WTC11 (cell line): Measurements from ENCODE around the gene FOCAD. TPM values are rescaled to one million over a fixed set of nuclear protein-coding genes. Genes with fewer than 3 reads are reported as not detected.

ENCODE experiments used
- ATAC-seq: fragments of 200-7000 bp; cut with Tn5 transposase; 2 replicates; pipeline ENCODE4 v1.10.0; 2021; ENCODE audit warnings: mild to moderate bottlenecking, moderate library complexity
- CTCF ChIA-PET: fragments of 300-600 bp; sonication (Branson Sonifier 250); formaldehyde crosslinking; loops from one replicate; lab custom pipeline; 2021; ENCODE audit warnings: antibody characterized with exemption; lab: Charles Lee
- POLR2A ChIA-PET: fragments of 350-600 bp; sonication (Branson Sonifier 250); formaldehyde crosslinking; loops from one replicate; lab custom pipeline; 2021; ENCODE audit warnings: antibody characterized with exemption; lab: Charles Lee
- DNase-seq: peaks from one replicate; pipeline ENCODE4 v3.0.0; 2021; ENCODE audit warnings: low spot score
- H3K27ac Mint-ChIP-seq: 2 replicates; pipeline ENCODE4 v1.8.0; 2021; ENCODE audit warnings: mixed read lengths
- H3K27me3 Mint-ChIP-seq: 2 replicates; pipeline ENCODE4 v1.8.0; 2021; ENCODE audit warnings: low read depth, mild to moderate bottlenecking, moderate library complexity, mixed read lengths
- H3K36me3 Mint-ChIP-seq: 2 replicates; pipeline ENCODE4 v1.8.0; 2021; ENCODE audit warnings: mixed read lengths
- H3K4me1 Mint-ChIP-seq: 2 replicates; pipeline ENCODE4 v1.8.0; 2022; ENCODE audit warnings: mixed read lengths
- H3K4me3 Mint-ChIP-seq: 2 replicates; pipeline ENCODE4 v1.8.0; 2021; ENCODE audit warnings: mild to moderate bottlenecking, moderate library complexity, mixed read lengths
- H3K9me3 Mint-ChIP-seq: 2 replicates; pipeline ENCODE4 v1.8.0; 2021; ENCODE audit warnings: mixed read lengths
- CBFB ChIP-seq: sonication (generic); formaldehyde crosslinking; IDR thresholded peaks from 2 replicates; pipeline ENCODE4 v1.8.1; 2022; ENCODE audit warnings: mild to moderate bottlenecking, low read depth, missing genetic modification reagents
- ELF4 ChIP-seq: sonication (generic); formaldehyde crosslinking; IDR thresholded peaks from 2 replicates; pipeline ENCODE4 v1.8.1; 2022; ENCODE audit warnings: low read depth, mild to moderate bottlenecking, moderate library complexity, missing genetic modification reagents
- ESRRA ChIP-seq: sonication (generic); formaldehyde crosslinking; IDR thresholded peaks from 2 replicates; pipeline ENCODE4 v1.8.1; 2022; ENCODE audit warnings: mild to moderate bottlenecking, missing genetic modification reagents, borderline replicate concordance
- GRHL2 ChIP-seq: fragments of 250-450 bp; sonication (Bioruptor Pico); IDR thresholded peaks from 2 replicates; pipeline ENCODE4 v1.8.0; 2022; ENCODE audit warnings: mild to moderate bottlenecking, moderate library complexity; ENCODE audit not compliant: insufficient replicate concordance, severe bottlenecking
- NR1H2 ChIP-seq: sonication (generic); formaldehyde crosslinking; IDR thresholded peaks from 2 replicates; pipeline ENCODE4 v1.9.0; 2021; ENCODE audit warnings: mild to moderate bottlenecking, moderate library complexity, missing genetic modification reagents
- RORB ChIP-seq: fragments of 250-450 bp; sonication (Bioruptor Pico); IDR thresholded peaks from 2 replicates; pipeline ENCODE4 v1.9.0; 2021; ENCODE audit warnings: mild to moderate bottlenecking
- SMAD3 ChIP-seq: sonication (generic); formaldehyde crosslinking; IDR thresholded peaks from 2 replicates; pipeline ENCODE4 v1.8.0; 2022; ENCODE audit warnings: missing genetic modification reagents, mild to moderate bottlenecking, borderline replicate concordance
- ZNF121 ChIP-seq: sonication (generic); formaldehyde crosslinking; IDR thresholded peaks from 2 replicates; pipeline ENCODE4 v1.8.0; 2023; ENCODE audit warnings: missing genetic modification reagents
- total RNA-seq: library from RNA; stranded (reverse); gene quantifications from 3 replicates; pipeline ENCODE4 v1.2.3, GENCODE V29; 2021
- TF ChIP-seq, protein P1 (sequence below): sonication (generic); formaldehyde crosslinking; IDR thresholded peaks from 2 replicates; pipeline ENCODE4 v1.8.0; 2023; ENCODE audit warnings: missing genetic modification reagents, mild to moderate bottlenecking, borderline replicate concordance
- TF ChIP-seq, protein P2 (sequence below): sonication (generic); formaldehyde crosslinking; IDR thresholded peaks from 2 replicates; pipeline ENCODE4 v1.8.0; 2023; ENCODE audit warnings: mild to moderate bottlenecking, missing genetic modification reagents
- TF ChIP-seq, protein P3 (sequence below): sonication (generic); formaldehyde crosslinking; IDR thresholded peaks from 2 replicates; pipeline ENCODE4 v1.8.1; 2023; ENCODE audit warnings: mild to moderate bottlenecking, missing genetic modification reagents, moderate library complexity
- TF ChIP-seq, protein P4 (sequence below): sonication (generic); formaldehyde crosslinking; IDR thresholded peaks from 2 replicates; pipeline ENCODE4 v1.8.1; 2022; ENCODE audit warnings: low read depth, missing genetic modification reagents, borderline replicate concordance
- TF ChIP-seq, protein P5 (sequence below): sonication (generic); formaldehyde crosslinking; IDR thresholded peaks from 2 replicates; pipeline ENCODE4 v1.8.0; 2022; ENCODE audit warnings: mild to moderate bottlenecking, missing genetic modification reagents

The FOCAD gene
- total RNA-seq, 1 experiment from 2014 or later, result 34.3 TPM

DNA sequence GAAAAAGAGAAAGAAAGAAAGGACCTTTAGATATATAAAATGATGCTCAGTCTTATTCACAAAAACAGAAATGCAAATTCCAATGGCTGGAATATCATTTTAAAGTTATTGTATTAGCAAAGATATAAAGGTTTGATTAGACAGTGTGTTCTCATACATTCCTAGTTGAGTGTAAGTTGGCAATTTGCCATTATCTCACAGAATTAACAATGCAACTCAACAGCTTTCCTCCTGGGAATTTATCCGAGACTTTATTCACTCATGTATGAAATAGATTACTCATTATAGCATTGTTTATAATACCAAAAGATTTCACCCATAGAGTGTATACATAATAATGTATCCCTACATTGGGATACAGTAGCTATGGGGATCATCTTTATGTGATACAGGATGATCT lies 34.7 kb upstream of the FOCAD start (continued):
- TF ChIP-seq, protein P1, sequence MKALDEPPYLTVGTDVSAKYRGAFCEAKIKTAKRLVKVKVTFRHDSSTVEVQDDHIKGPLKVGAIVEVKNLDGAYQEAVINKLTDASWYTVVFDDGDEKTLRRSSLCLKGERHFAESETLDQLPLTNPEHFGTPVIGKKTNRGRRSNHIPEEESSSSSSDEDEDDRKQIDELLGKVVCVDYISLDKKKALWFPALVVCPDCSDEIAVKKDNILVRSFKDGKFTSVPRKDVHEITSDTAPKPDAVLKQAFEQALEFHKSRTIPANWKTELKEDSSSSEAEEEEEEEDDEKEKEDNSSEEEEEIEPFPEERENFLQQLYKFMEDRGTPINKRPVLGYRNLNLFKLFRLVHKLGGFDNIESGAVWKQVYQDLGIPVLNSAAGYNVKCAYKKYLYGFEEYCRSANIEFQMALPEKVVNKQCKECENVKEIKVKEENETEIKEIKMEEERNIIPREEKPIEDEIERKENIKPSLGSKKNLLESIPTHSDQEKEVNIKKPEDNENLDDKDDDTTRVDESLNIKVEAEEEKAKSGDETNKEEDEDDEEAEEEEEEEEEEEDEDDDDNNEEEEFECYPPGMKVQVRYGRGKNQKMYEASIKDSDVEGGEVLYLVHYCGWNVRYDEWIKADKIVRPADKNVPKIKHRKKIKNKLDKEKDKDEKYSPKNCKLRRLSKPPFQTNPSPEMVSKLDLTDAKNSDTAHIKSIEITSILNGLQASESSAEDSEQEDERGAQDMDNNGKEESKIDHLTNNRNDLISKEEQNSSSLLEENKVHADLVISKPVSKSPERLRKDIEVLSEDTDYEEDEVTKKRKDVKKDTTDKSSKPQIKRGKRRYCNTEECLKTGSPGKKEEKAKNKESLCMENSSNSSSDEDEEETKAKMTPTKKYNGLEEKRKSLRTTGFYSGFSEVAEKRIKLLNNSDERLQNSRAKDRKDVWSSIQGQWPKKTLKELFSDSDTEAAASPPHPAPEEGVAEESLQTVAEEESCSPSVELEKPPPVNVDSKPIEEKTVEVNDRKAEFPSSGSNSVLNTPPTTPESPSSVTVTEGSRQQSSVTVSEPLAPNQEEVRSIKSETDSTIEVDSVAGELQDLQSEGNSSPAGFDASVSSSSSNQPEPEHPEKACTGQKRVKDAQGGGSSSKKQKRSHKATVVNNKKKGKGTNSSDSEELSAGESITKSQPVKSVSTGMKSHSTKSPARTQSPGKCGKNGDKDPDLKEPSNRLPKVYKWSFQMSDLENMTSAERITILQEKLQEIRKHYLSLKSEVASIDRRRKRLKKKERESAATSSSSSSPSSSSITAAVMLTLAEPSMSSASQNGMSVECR (CRISPR knock-in tag), result no peak
- TF ChIP-seq ELF4 (CRISPR knock-in tag) (no peak), GRHL2 (CRISPR knock-in tag) (no peak), ESRRA (CRISPR knock-in tag) (no peak)
- TF ChIP-seq, protein P2, sequence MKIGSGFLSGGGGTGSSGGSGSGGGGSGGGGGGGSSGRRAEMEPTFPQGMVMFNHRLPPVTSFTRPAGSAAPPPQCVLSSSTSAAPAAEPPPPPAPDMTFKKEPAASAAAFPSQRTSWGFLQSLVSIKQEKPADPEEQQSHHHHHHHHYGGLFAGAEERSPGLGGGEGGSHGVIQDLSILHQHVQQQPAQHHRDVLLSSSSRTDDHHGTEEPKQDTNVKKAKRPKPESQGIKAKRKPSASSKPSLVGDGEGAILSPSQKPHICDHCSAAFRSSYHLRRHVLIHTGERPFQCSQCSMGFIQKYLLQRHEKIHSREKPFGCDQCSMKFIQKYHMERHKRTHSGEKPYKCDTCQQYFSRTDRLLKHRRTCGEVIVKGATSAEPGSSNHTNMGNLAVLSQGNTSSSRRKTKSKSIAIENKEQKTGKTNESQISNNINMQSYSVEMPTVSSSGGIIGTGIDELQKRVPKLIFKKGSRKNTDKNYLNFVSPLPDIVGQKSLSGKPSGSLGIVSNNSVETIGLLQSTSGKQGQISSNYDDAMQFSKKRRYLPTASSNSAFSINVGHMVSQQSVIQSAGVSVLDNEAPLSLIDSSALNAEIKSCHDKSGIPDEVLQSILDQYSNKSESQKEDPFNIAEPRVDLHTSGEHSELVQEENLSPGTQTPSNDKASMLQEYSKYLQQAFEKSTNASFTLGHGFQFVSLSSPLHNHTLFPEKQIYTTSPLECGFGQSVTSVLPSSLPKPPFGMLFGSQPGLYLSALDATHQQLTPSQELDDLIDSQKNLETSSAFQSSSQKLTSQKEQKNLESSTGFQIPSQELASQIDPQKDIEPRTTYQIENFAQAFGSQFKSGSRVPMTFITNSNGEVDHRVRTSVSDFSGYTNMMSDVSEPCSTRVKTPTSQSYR (CRISPR knock-in tag), result no peak
- TF ChIP-seq, protein P3, sequence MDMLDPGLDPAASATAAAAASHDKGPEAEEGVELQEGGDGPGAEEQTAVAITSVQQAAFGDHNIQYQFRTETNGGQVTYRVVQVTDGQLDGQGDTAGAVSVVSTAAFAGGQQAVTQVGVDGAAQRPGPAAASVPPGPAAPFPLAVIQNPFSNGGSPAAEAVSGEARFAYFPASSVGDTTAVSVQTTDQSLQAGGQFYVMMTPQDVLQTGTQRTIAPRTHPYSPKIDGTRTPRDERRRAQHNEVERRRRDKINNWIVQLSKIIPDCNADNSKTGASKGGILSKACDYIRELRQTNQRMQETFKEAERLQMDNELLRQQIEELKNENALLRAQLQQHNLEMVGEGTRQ (CRISPR knock-in tag), result no peak
- TF ChIP-seq, protein P4, sequence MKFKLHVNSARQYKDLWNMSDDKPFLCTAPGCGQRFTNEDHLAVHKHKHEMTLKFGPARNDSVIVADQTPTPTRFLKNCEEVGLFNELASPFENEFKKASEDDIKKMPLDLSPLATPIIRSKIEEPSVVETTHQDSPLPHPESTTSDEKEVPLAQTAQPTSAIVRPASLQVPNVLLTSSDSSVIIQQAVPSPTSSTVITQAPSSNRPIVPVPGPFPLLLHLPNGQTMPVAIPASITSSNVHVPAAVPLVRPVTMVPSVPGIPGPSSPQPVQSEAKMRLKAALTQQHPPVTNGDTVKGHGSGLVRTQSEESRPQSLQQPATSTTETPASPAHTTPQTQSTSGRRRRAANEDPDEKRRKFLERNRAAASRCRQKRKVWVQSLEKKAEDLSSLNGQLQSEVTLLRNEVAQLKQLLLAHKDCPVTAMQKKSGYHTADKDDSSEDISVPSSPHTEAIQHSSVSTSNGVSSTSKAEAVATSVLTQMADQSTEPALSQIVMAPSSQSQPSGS (CRISPR knock-in tag), result no peak

DNA sequence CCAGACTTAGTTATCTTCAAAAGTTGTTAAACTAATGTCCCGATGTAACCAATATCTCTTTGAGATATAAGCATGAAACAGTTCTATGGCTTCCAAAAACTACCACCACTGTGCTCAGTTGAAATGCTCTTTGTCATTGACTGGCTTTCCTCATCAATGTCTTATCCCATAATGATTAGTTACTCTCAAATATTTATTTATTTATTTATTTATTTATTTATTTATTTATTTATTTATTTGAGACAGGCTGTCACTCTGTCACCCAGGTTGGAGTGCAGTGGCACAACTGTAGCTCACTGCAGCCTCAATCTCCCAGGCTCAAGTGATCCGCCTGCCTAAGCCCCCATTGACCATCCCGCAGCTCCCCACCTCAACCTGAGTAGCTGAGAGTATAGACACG lies 33.7 kb upstream of the FOCAD start:
- no peak overlapping the region for H3K27ac Mint-ChIP-seq
- TF ChIP-seq ELF4 (CRISPR knock-in tag) (no peak), CBFB (CRISPR knock-in tag) (no peak), ZNF121 (CRISPR knock-in tag) (no peak), SMAD3 (no peak)
- H3K4me3 Mint-ChIP-seq, result no peak overlapping the region
- ChIA-PET CTCF (no interaction called here), POLR2A (no interaction called here)
- DNase-seq (no peak), ATAC-seq (no peak)
- peaks cover 4% of the 10 kb centered on the region; the same call in 1 of the 2 replicates for H3K36me3 Mint-ChIP-seq
- peaks cover 2% of the 10 kb centered on the region; the same call in 1 of the 2 replicates for H3K27me3 Mint-ChIP-seq
- H3K9me3 Mint-ChIP-seq, result peaks cover 12% of the 10 kb centered on the region; the same call in 1 of the 2 replicates
- no peaks in the 10 kb centered on the region for H3K4me1 Mint-ChIP-seq

DNA sequence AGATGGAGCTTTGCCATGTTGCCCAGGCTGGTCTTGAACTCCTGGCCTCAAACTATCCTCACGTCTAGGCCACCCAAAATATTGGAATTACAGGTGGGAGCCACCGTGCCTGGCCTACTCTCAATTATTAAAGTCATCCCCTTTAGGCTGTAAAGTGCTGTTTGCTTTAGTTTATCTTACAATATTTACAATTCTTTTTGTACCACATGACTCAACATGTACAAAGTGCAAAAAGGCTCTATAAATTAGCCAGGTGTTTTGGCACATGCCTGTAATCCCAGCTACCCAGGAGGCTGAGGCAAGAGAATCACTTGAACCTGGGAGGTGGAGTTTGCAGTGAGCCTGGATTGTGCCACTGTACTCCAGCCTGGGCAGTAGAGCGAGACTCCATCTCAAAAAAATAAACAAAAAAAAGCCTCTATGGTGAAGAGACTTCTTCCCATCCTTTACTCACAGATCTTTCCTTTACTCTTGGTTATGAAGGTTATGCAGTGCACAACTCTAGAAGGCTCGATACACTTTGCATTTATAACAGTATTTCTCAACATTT lies 33.2 kb upstream of the FOCAD start:
- Mint-ChIP-seq H3K4me3 (no peak overlapping the region), H3K4me1 (no peaks in the 10 kb centered on the region), H3K36me3 (peaks cover 4% of the 10 kb centered on the region; the same call in 1 of the 2 replicates), H3K27me3 (peaks cover 6% of the 10 kb centered on the region; the same call in 1 of the 2 replicates), H3K9me3 (peaks cover 13% of the 10 kb centered on the region; the same call in 1 of the 2 replicates), H3K27ac (no peak overlapping the region)
- ChIA-PET CTCF (no interaction called here), POLR2A (no interaction called here)
- ATAC-seq (no peak), DNase-seq (no peak)
- TF ChIP-seq, protein P3 (CRISPR knock-in tag), result no peak
- TF ChIP-seq RORB (CRISPR knock-in tag) (no peak), NR1H2 (no peak)
- TF ChIP-seq, protein P5, sequence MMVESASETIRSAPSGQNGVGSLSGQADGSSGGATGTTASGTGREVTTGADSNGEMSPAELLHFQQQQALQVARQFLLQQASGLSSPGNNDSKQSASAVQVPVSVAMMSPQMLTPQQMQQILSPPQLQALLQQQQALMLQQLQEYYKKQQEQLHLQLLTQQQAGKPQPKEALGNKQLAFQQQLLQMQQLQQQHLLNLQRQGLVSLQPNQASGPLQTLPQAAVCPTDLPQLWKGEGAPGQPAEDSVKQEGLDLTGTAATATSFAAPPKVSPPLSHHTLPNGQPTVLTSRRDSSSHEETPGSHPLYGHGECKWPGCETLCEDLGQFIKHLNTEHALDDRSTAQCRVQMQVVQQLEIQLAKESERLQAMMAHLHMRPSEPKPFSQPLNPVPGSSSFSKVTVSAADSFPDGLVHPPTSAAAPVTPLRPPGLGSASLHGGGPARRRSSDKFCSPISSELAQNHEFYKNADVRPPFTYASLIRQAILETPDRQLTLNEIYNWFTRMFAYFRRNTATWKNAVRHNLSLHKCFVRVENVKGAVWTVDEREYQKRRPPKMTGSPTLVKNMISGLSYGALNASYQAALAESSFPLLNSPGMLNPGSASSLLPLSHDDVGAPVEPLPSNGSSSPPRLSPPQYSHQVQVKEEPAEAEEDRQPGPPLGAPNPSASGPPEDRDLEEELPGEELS (CRISPR knock-in tag), result no peak
- TF ChIP-seq, protein P1 (CRISPR knock-in tag), result no peak
